Activated T-helper 17 cell treated with anti-CD3 and anti-CD28 coated beads, Interleukin-2, amount 50 U/mL, for 72 hours (primary cell): ENCODE measurements around the gene CAMKK1. TPM values are rescaled to one million over a fixed set of nuclear protein-coding genes. Genes with fewer than 3 reads are reported as not detected.

Source experiments
- ATAC-seq: fragments of 150-1000 bp; cut with Tn5 transposase; replicated peaks from 2 replicates; pipeline ENCODE4 v1.10.0; 2021; ENCODE audit warnings: mild to moderate bottlenecking, moderate library complexity
- H3K27ac Mint-ChIP-seq: one replicate; pipeline ENCODE4 v1.8.0; 2022; ENCODE audit warnings: mixed read lengths
- H3K27me3 Mint-ChIP-seq: one replicate; pipeline ENCODE4 v1.8.0; 2022; ENCODE audit warnings: mixed read lengths
- H3K36me3 Mint-ChIP-seq: one replicate; pipeline ENCODE4 v1.8.0; 2022; ENCODE audit warnings: low read depth, mild to moderate bottlenecking, mixed read lengths
- H3K4me1 Mint-ChIP-seq: one replicate; pipeline ENCODE4 v1.8.0; 2022; ENCODE audit warnings: mixed read lengths
- H3K4me3 Mint-ChIP-seq: one replicate; pipeline ENCODE4 v1.8.0; 2022; ENCODE audit warnings: mild to moderate bottlenecking, mixed read lengths
- H3K9me3 Mint-ChIP-seq: one replicate; pipeline ENCODE4 v1.8.0; 2022; ENCODE audit warnings: mixed read lengths
- total RNA-seq, 2 donors: library from RNA; stranded (reverse); gene quantifications; one replicate each; pipeline ENCODE4 v1.2.3, GENCODE V29; 2022

CAMKK1 gene
- total RNA-seq, 2 donors from 2014 or later, result 4.0 to 4.9 TPM

- H3K4me3 Mint-ChIP-seq, result no peak overlapping the region
- H3K27ac Mint-ChIP-seq, result no peak overlapping the region
- H3K36me3 Mint-ChIP-seq, result peaks cover 97% of the 10 kb centered on the region
- H3K9me3 Mint-ChIP-seq, result no peaks in the 10 kb centered on the region
- H3K4me1 Mint-ChIP-seq, result no peaks in the 10 kb centered on the region
- no peaks in the 10 kb centered on the region for H3K27me3 Mint-ChIP-seq
- ATAC-seq, result no peak
These were observed 77.7 kb downstream of the CAMKK1 start for GRCh38 chr17:3815122-3815521.

GRCh38 chr17:3814361-3814760 lies 78.5 kb downstream of the CAMKK1 start:
- ATAC-seq, result no peak
- H3K27me3 Mint-ChIP-seq, result no peaks in the 10 kb centered on the region
- H3K27ac Mint-ChIP-seq, result no peak overlapping the region
- H3K9me3 Mint-ChIP-seq, result no peaks in the 10 kb centered on the region
- H3K4me3 Mint-ChIP-seq, result no peak overlapping the region
- H3K36me3 Mint-ChIP-seq, result peaks cover 97% of the 10 kb centered on the region
- peaks cover 4% of the 10 kb centered on the region for H3K4me1 Mint-ChIP-seq

- H3K9me3 Mint-ChIP-seq, result no peaks in the 10 kb centered on the region
- no peaks in the 10 kb centered on the region for H3K27me3 Mint-ChIP-seq
- no peak overlapping the region for H3K27ac Mint-ChIP-seq
- peaks cover 11% of the 10 kb centered on the region for H3K4me1 Mint-ChIP-seq
- H3K4me3 Mint-ChIP-seq, result no peak overlapping the region
- peaks cover 93% of the 10 kb centered on the region for H3K36me3 Mint-ChIP-seq
- ATAC-seq, result no peak
These were observed 79.7 kb downstream of the CAMKK1 start for GRCh38 chr17:3813171-3813570.

- H3K4me3 Mint-ChIP-seq, result no peak overlapping the region
- H3K4me1 Mint-ChIP-seq, result peaks cover 12% of the 10 kb centered on the region
- peaks cover 93% of the 10 kb centered on the region for H3K36me3 Mint-ChIP-seq
- no peak overlapping the region for H3K27ac Mint-ChIP-seq
- no peaks in the 10 kb centered on the region for H3K9me3 Mint-ChIP-seq
- H3K27me3 Mint-ChIP-seq, result no peaks in the 10 kb centered on the region
- ATAC-seq, result no peak
These were observed 80.1 kb downstream of the CAMKK1 start for GRCh38 chr17:3812771-3813170.

GRCh38 chr17:3812284-3812683 lies 80.6 kb downstream of the CAMKK1 start:
- no peaks in the 10 kb centered on the region for H3K27me3 Mint-ChIP-seq
- peaks cover 12% of the 10 kb centered on the region for H3K4me1 Mint-ChIP-seq
- H3K27ac Mint-ChIP-seq, result no peak overlapping the region
- peaks cover 93% of the 10 kb centered on the region for H3K36me3 Mint-ChIP-seq
- no peaks in the 10 kb centered on the region for H3K9me3 Mint-ChIP-seq
- H3K4me3 Mint-ChIP-seq, result no peak overlapping the region
- no peak for ATAC-seq

Other genes starting within 250 kb of the CAMKK1 start
- 10 to 100 TPM; 13.0 to 15.1 TPM for gene TAX1BP3, start 224.5 kb downstream of the CAMKK1 start, total RNA-seq
- gene EMC6, start 224.2 kb downstream of the CAMKK1 start, total RNA-seq, result 10 to 100 TPM; 28.9 to 58.8 TPM
- 10 to 100 TPM; 22.0 to 74.3 TPM for gene P2RX5, start 196.9 kb downstream of the CAMKK1 start, total RNA-seq
- 10 to 100 TPM; 12.4 to 21.5 TPM for gene HASPIN, start 169.2 kb downstream of the CAMKK1 start, total RNA-seq
- gene ITGAE, start 91.9 kb downstream of the CAMKK1 start, total RNA-seq, result 10 to 100 TPM; 24.2 to 43.2 TPM
- gene NCBP3, start 46.8 kb downstream of the CAMKK1 start, total RNA-seq, result 10 to 100 TPM; 30.8 to 40.4 TPM
- gene P2RX1, start 23.4 kb upstream of the CAMKK1 start, total RNA-seq, result 1 to 10 TPM in 1 of 2 donors, not detected in 1; 1.6 TPM
- 100 to 1,000 TPM in 1 of 2 donors, 10 to 100 TPM in 1; 81.5 to 153 TPM for gene ATP2A3, start 71.4 kb upstream of the CAMKK1 start, total RNA-seq
- gene ZZEF1, start 250.0 kb upstream of the CAMKK1 start, total RNA-seq, result 10 to 100 TPM; 48.1 to 48.2 TPM